Thyroid gland (tissue), 4 donors: ENCODE data around the gene GBP6. TPM values are rescaled to one million over a fixed set of nuclear protein-coding genes. Genes with fewer than 3 reads are reported as not detected.
"Not testable (repeated sequence)": the region's sequence is repeated elsewhere in the genome, so short reads cannot be mapped to it uniquely, and the experiment has no call there.

ENCODE experiments used
- DNase-seq, 2 donors: peaks; one replicate each; pipeline ENCODE4 v3.0.0-alpha.2; 2019
- H3K27ac ChIP-seq, 3 donors: fragments of 200-600 bp; sonication (generic); 1 replicate in 2 of 3; 2 replicates in 1 of 3; pipeline ENCODE4 v1.5.1; 2016 to 2019; ENCODE audit warnings: mild to moderate bottlenecking in 1 of 3, moderate library complexity in 1 of 3
- H3K27me3 ChIP-seq: fragments of 200-600 bp; sonication (generic); one replicate; pipeline ENCODE4 v1.5.1; 2019
- H3K36me3 ChIP-seq, 2 donors: fragments of 200-600 bp; sonication (generic); one replicate each; pipeline ENCODE4 v1.5.1; 2016 to 2019
- H3K4me1 ChIP-seq, 2 donors: fragments of 200-600 bp; sonication (generic); one replicate each; pipeline ENCODE4 v1.5.1; 2017 to 2019
- H3K4me3 ChIP-seq, 3 donors: fragments of 200-600 bp; sonication (generic); replicated peaks in 1 of 3; 1 replicate in 2 of 3; 2 replicates in 1 of 3; pipeline ENCODE4 v1.5.1; 2016; ENCODE audit warnings: mild to moderate bottlenecking in 1 of 3
- H3K9me3 ChIP-seq: fragments of 200-600 bp; sonication (generic); one replicate; pipeline ENCODE4 v1.5.1; 2017
- CTCF ChIP-seq, 6 experiments: fragments of 200-600 bp in 3 of 6; fragments of 450-650 bp in 3 of 6; sonication (generic) in 3 of 6; IDR thresholded peaks; one replicate each; pipeline ENCODE4 v1.5.1; 2016 to 2019; ENCODE audit warnings: antibody characterized with exemption in 6 of 6, mild to moderate bottlenecking in 2 of 6, inconsistent platforms in 1 of 6, moderate library complexity in 1 of 6
- POLR2A ChIP-seq, 2 donors: fragments of 450-650 bp; IDR thresholded peaks; one replicate each; pipeline ENCODE4 v1.6.1; 2017; ENCODE audit warnings: antibody characterized with exemption in 2 of 2, mild to moderate bottlenecking in 2 of 2, moderate library complexity in 1 of 2
- WGBS, 2 donors: methylation state at CpG; one replicate each; pipeline ENCODE4 v1.1.5; 2017; 5-methylcytosine and 5-hydroxymethylcytosine counted together
- intact Hi-C: fragments of 100-400 bp; cut with DNase I; formaldehyde crosslinking; loops from one replicate; pipeline ENCODE4 v1.15.1; 2023
- total RNA-seq, 4 donors: library from RNA; depleted of rRNA; stranded (reverse); fragments of >200 nt; gene quantifications; one replicate each; pipeline ENCODE4 v1.2.3, GENCODE V29; 2016

The GBP6 gene
- total RNA-seq, 4 donors from 2014 or later: 0.89 TPM; not detected in 3

DNA sequence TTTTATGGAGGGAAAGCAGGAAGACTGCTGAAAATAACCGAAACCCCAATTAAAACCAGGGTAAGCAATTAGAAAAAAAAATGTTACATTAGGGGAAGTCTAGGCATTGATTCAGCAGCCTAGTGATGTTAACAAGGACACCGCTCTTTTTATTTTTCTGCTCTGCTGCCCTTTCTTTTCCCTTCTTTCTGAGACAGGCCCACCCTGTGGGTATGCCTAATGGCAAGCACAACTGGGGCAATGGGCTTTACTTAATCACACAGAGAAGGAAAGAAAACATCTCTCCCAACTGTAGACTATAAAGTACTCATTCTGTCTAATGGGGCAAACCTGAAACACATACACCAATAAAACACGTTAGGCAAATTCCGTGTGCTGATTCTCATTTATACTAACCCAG lies 69.6 kb downstream of the GBP6 start:
- no peaks in the 10 kb centered on the region for H3K27me3 ChIP-seq
- H3K27ac ChIP-seq: no peak overlapping the region
- no peak for DNase-seq
- TF ChIP-seq POLR2A (IDR thresholded peaks at IDR 0.05) (no peak), CTCF (IDR thresholded peaks at IDR 0.05) (no peak)
- no peaks in the 10 kb centered on the region for H3K36me3 ChIP-seq
- intact Hi-C loops: no loop called here
- H3K4me3 ChIP-seq: no peak overlapping the region
- H3K4me1 ChIP-seq: no peaks in the 10 kb centered on the region
- 93 to 95% methylated on average over 4 of the region's 4 CpGs for WGBS, 2 donors
- no peaks in the 10 kb centered on the region for H3K9me3 ChIP-seq

- H3K36me3 ChIP-seq, H3K27me3 ChIP-seq, DNase-seq, H3K4me3 ChIP-seq, H3K9me3 ChIP-seq, intact Hi-C loops, H3K4me1 ChIP-seq, H3K27ac ChIP-seq: not testable (repeated sequence)
- WGBS, 2 donors: 87 to 90% methylated on average over 9 of the region's 9 CpGs
Measured at GRCh38 chr1:89434058-89434780, 70.4 kb downstream of the GBP6 start.

Other genes starting within 250 kb of the GBP6 start
- gene GBP2, start 237.9 kb upstream of the GBP6 start, total RNA-seq: 10 to 100 TPM; 11.0 to 44.3 (median 17.2) TPM
- gene GBP7, start 188.1 kb upstream of the GBP6 start, total RNA-seq: not detected
- 10 to 100 TPM in 2 of 4 donors, 1 to 10 TPM in 2; 2.5 to 11.0 (median 8.7) TPM for gene GBP4, start 165.1 kb upstream of the GBP6 start, total RNA-seq
- 1 to 10 TPM; 1.0 to 3.0 (median 2.4) TPM for gene GBP5, start 91.2 kb upstream of the GBP6 start, total RNA-seq
- 10 to 100 TPM; 11.5 to 27.8 (median 24.4) TPM for gene LRRC8B, start 160.8 kb downstream of the GBP6 start, total RNA-seq